ENCODE data around the gene SLC22A14. TPM values are rescaled to one million over a fixed set of nuclear protein-coding genes. Genes with fewer than 3 reads are reported as not detected.
"Not testable (repeated sequence)": the region's sequence is repeated elsewhere in the genome, so short reads cannot be mapped to it uniquely, and the experiment has no call there.

The SLC22A14 gene
- total RNA-seq, 1 experiment from 2014 or later, result 0.22 TPM

DNA sequence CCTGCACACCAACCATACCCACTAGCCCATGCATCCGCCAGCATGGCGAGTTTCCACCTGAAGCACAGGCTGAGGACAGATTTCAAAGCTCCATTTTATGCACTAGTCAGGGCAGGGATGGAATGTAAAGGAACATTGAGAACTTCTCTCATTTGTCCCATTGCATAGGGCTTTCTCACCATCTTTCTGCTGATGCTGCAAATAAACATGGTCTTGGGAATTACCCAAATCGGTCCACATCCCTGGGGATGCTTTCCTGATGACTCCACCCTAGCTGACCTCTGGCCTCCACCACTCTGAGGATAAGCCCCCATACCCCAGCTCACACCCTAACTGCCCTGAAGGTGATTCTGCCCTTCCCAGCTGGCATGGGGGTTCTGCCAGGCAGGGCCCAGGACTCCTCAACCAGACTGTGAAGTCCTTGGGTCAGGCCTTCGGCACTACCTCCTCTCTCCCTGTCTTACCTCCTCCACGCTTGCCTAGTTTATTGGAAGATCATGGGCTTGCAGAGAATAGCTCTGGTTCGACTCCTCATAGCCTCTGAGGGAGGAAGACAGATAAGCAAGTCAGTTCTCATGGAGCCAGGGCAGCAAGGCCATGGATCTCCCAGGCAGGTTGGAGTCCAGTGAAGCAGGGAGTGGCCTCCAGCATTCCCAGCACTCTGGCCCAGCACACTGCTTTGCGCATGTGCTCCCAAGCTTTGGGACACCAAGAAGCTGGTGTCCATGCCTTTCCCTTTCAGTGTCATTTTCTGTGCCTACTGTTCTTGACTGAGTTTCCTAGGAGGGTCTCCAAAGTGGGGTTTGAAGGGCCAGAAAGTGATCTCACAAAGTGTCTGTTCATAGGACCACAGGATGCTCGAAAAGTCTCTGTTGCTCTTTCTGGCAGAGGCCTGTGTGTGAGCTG is 36.9 kb downstream of the SLC22A14 start:
- Histone ChIP-seq H4K20me1 (ENCODE audit: insufficient read depth) (no peaks in the 10 kb centered on the region), H3K4me1 (ENCODE audit: control insufficient read depth in 1 of 2, insufficient read depth in 2 of 2, low read length in 2 of 2) (no peaks in the 10 kb centered on the region), H3K9me2 (ENCODE audit: insufficient read depth) (no peaks in the 10 kb centered on the region), H2AFZ (ENCODE audit: low read depth, low read length, poor library complexity, severe bottlenecking) (no peak overlapping the region), H3K4me2 (ENCODE audit: low read length) (no peak overlapping the region), H3K9ac (ENCODE audit: low read length) (no peak overlapping the region), H3K4me3 (replicated peaks in 1 of 2; ENCODE audit: low read depth in 1 of 2, low read length in 2 of 2) (no peak overlapping the region), H3K27me3 (ENCODE audit: insufficient read depth, low read length) (no peaks in the 10 kb centered on the region), H3K9me3 (ENCODE audit: control insufficient read depth in 1 of 2, insufficient read depth in 1 of 2, low read depth in 1 of 2, low read length in 2 of 2) (no peaks in the 10 kb centered on the region), H3K27ac (ENCODE audit: low read depth, low read length) (no peak overlapping the region), H3K36me3 (ENCODE audit: control insufficient read depth in 1 of 2, insufficient read depth in 2 of 2, low read length in 2 of 2) (no peaks in the 10 kb centered on the region), H3K79me2 (ENCODE audit: insufficient read depth, low read length) (no peaks in the 10 kb centered on the region)
- POLR2A ChIA-PET, result no interaction called here
- no peak for TF ChIP-seq CEBPB (IDR thresholded peaks at IDR 0.05; ENCODE audit: low read depth)
- TF ChIP-seq POLR2A (IDR thresholded peaks at IDR 0.05; ENCODE audit: borderline replicate concordance, extremely low read depth, insufficient read depth, insufficient read length), result no peak
- TF ChIP-seq FOSL1 (IDR thresholded peaks at IDR 0.05; ENCODE audit: low read depth), result no peak
- no peak for TF ChIP-seq POLR2AphosphoS5 (IDR thresholded peaks at IDR 0.05; ENCODE audit: low read depth, low read length)
- no peak for TF ChIP-seq TCF7L2 (IDR thresholded peaks at IDR 0.05; ENCODE audit: borderline replicate concordance, extremely low read depth, insufficient read depth, insufficient read length)
- no peak for TF ChIP-seq ZNF274 (IDR thresholded peaks at IDR 0.05; ENCODE audit: low read depth, low read length)
- TF ChIP-seq EZH2 (IDR thresholded peaks at IDR 0.05), result no peak
- TF ChIP-seq EZH2phosphoT487 (IDR thresholded peaks at IDR 0.05; ENCODE audit: borderline replicate concordance), result no peak
- no peak for TF ChIP-seq ZFX (IDR thresholded peaks at IDR 0.05)
- TF ChIP-seq SP1 (IDR thresholded peaks at IDR 0.05; ENCODE audit: low read depth), result no peak
- no peak for TF ChIP-seq EGR1 (IDR thresholded peaks at IDR 0.05; ENCODE audit: low read depth)
- no peak for TF ChIP-seq JUND (IDR thresholded peaks at IDR 0.05)
- TF ChIP-seq, protein P1, sequence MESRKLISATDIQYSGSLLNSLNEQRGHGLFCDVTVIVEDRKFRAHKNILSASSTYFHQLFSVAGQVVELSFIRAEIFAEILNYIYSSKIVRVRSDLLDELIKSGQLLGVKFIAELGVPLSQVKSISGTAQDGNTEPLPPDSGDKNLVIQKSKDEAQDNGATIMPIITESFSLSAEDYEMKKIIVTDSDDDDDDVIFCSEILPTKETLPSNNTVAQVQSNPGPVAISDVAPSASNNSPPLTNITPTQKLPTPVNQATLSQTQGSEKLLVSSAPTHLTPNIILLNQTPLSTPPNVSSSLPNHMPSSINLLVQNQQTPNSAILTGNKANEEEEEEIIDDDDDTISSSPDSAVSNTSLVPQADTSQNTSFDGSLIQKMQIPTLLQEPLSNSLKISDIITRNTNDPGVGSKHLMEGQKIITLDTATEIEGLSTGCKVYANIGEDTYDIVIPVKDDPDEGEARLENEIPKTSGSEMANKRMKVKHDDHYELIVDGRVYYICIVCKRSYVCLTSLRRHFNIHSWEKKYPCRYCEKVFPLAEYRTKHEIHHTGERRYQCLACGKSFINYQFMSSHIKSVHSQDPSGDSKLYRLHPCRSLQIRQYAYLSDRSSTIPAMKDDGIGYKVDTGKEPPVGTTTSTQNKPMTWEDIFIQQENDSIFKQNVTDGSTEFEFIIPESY (IDR thresholded peaks at IDR 0.05; ENCODE audit: extremely low read depth, insufficient replicate concordance, low read length), result no peak
- no peak for TF ChIP-seq SRF (IDR thresholded peaks at IDR 0.05; ENCODE audit: low read depth)
- TF ChIP-seq CBX3 (IDR thresholded peaks at IDR 0.05; ENCODE audit: low read depth), result no peak
- no peak for TF ChIP-seq YY1 (IDR thresholded peaks at IDR 0.05; ENCODE audit: extremely low read depth, insufficient replicate concordance, low read depth, low read length)
- TF ChIP-seq, protein P2, sequence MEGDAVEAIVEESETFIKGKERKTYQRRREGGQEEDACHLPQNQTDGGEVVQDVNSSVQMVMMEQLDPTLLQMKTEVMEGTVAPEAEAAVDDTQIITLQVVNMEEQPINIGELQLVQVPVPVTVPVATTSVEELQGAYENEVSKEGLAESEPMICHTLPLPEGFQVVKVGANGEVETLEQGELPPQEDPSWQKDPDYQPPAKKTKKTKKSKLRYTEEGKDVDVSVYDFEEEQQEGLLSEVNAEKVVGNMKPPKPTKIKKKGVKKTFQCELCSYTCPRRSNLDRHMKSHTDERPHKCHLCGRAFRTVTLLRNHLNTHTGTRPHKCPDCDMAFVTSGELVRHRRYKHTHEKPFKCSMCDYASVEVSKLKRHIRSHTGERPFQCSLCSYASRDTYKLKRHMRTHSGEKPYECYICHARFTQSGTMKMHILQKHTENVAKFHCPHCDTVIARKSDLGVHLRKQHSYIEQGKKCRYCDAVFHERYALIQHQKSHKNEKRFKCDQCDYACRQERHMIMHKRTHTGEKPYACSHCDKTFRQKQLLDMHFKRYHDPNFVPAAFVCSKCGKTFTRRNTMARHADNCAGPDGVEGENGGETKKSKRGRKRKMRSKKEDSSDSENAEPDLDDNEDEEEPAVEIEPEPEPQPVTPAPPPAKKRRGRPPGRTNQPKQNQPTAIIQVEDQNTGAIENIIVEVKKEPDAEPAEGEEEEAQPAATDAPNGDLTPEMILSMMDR (IDR thresholded peaks at IDR 0.05 in 2 of 3, conservative IDR thresholded peaks at IDR 0.05 in 1 of 3; ENCODE audit: borderline replicate concordance in 1 of 3, insufficient read depth in 1 of 3, low read depth in 2 of 3, low read length in 2 of 3), result no peak
- TF ChIP-seq SIN3A (IDR thresholded peaks at IDR 0.05; ENCODE audit: low read depth), result no peak
- TF ChIP-seq, protein P3, sequence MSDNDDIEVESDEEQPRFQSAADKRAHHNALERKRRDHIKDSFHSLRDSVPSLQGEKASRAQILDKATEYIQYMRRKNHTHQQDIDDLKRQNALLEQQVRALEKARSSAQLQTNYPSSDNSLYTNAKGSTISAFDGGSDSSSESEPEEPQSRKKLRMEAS (IDR thresholded peaks at IDR 0.05), result no peak
- CTCF ChIA-PET, result no interaction called here
- RAD21 ChIA-PET (ENCODE audit: low non-redundant PET in 1 of 2, low total read pairs in 2 of 2, uncharacterized antibody in 2 of 2, unreplicated experiment in 2 of 2), result no interaction called here
- DNase-seq (ENCODE audit: low read depth, low spot score) (no peak), ATAC-seq (no peak)
- no TSS peak for BruUV-seq (replicated peaks)
- intact Hi-C loops (cut with micrococcal nuclease), result no loop called here

DNA sequence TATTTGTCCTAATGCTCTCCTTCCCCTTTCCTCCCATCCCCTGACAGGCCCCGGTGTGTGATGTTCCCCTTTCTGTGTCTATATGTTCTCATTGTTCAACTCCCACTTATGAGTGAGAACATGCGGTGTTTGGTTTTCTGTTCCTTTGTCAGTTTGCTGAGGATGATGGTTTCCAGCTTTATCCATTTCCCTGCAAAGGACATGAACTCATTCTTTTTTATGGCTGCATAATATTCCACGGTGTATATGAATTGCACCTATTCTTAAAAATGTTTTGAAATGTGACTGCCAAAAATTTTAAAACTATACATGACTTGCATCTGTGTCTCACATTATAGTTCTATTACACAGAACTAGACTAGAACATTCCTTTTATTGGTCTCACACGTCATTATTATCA is 38.5 kb downstream of the SLC22A14 start:
- H4K20me1 ChIP-seq (ENCODE audit: insufficient read depth); H3K4me1 ChIP-seq (ENCODE audit: control insufficient read depth in 1 of 2, insufficient read depth in 2 of 2, low read length in 2 of 2); intact Hi-C loops (cut with micrococcal nuclease); H3K27me3 ChIP-seq (ENCODE audit: insufficient read depth, low read length); H2AFZ ChIP-seq (ENCODE audit: low read depth, low read length, poor library complexity, severe bottlenecking); H3K9me2 ChIP-seq (ENCODE audit: insufficient read depth); RAD21 ChIA-PET (ENCODE audit: low non-redundant PET in 1 of 2, low total read pairs in 2 of 2, uncharacterized antibody in 2 of 2, unreplicated experiment in 2 of 2); H3K4me2 ChIP-seq (ENCODE audit: low read length); DNase-seq (ENCODE audit: low read depth, low spot score); H3K4me3 ChIP-seq (replicated peaks in 1 of 2; ENCODE audit: low read depth in 1 of 2, low read length in 2 of 2); H3K9me3 ChIP-seq (ENCODE audit: control insufficient read depth in 1 of 2, insufficient read depth in 1 of 2, low read depth in 1 of 2, low read length in 2 of 2); CTCF ChIA-PET; H3K36me3 ChIP-seq (ENCODE audit: control insufficient read depth in 1 of 2, insufficient read depth in 2 of 2, low read length in 2 of 2); ATAC-seq; H3K9ac ChIP-seq (ENCODE audit: low read length); BruUV-seq (replicated peaks); POLR2A ChIA-PET; H3K79me2 ChIP-seq (ENCODE audit: insufficient read depth, low read length); H3K27ac ChIP-seq (ENCODE audit: low read depth, low read length): not testable (repeated sequence)
